ENCODE data around the gene GFPT2.
A peak's percentile ranks its signal among the peaks of the same experiment; 100 is the strongest.

Gene GFPT2

GRCh38 chr5:180360078-180360957 lies 7.2 kb upstream of the GFPT2 start:
- Histone ChIP-seq H3K23ac (ENCODE audit: low read length) (no peak overlapping the region), H2BK120ac (ENCODE audit: low read depth, low read length) (no peak overlapping the region), H3K79me1 (ENCODE audit: low read length) (no peaks in the 10 kb centered on the region), H3K9ac (ENCODE audit: low read length) (no peak overlapping the region), H3K36me3 (ENCODE audit: control insufficient read depth, insufficient read depth, low read length) (no peaks in the 10 kb centered on the region), H3K79me2 (ENCODE audit: control insufficient read depth, insufficient read depth, low read length) (no peaks in the 10 kb centered on the region), H2AK5ac (ENCODE audit: low read length) (no peak overlapping the region), H3K27ac (ENCODE audit: low read depth, low read length) (no peak overlapping the region), H3K4me2 (ENCODE audit: low read length) (no peak overlapping the region), H3K18ac (ENCODE audit: low read length) (no peak overlapping the region), H3K4me1 (ENCODE audit: control insufficient read depth, low read depth, low read length) (no peaks in the 10 kb centered on the region), H3K4ac (ENCODE audit: low read depth, low read length) (no peak overlapping the region), H4K8ac (ENCODE audit: low read depth, low read length) (no peak overlapping the region), H3K27me3 (ENCODE audit: insufficient read depth, low read length, poor library complexity) (no peaks in the 10 kb centered on the region), H3K4me3 (ENCODE audit: low read length) (no peak overlapping the region), H3K56ac (ENCODE audit: low read length) (no peak overlapping the region), H2BK15ac (replicated peaks; ENCODE audit: low read depth) (no peak overlapping the region), H4K5ac (ENCODE audit: low read length) (no peak overlapping the region), H2BK5ac (ENCODE audit: low read length) (no peak overlapping the region)
- DNase-seq: no peak
- WGBS (ENCODE audit: extremely low coverage, insufficient coverage, low lambda C conversion rate): no CpG with 5 or more reads among the region's 24 CpGs

GRCh38 chr5:180358694-180359093 lies 5.6 kb upstream of the GFPT2 start:
- H3K27ac ChIP-seq (ENCODE audit: low read depth, low read length): no peak overlapping the region
- H3K27me3 ChIP-seq (ENCODE audit: insufficient read depth, low read length, poor library complexity): peaks cover 3% of the 10 kb centered on the region
- WGBS (ENCODE audit: extremely low coverage, insufficient coverage, low lambda C conversion rate): no CpG with 5 or more reads among the region's 6 CpGs
- no peak overlapping the region for H2BK120ac ChIP-seq (ENCODE audit: low read depth, low read length)
- H2AK5ac ChIP-seq (ENCODE audit: low read length): no peak overlapping the region
- no peak overlapping the region for H4K8ac ChIP-seq (ENCODE audit: low read depth, low read length)
- H3K18ac ChIP-seq (ENCODE audit: low read length): no peak overlapping the region
- no peak overlapping the region for H3K56ac ChIP-seq (ENCODE audit: low read length)
- no peak overlapping the region for H2BK5ac ChIP-seq (ENCODE audit: low read length)
- H3K4me1 ChIP-seq (ENCODE audit: control insufficient read depth, low read depth, low read length): no peaks in the 10 kb centered on the region
- H2BK15ac ChIP-seq (replicated peaks; ENCODE audit: low read depth): no peak overlapping the region
- no peak overlapping the region for H3K4me3 ChIP-seq (ENCODE audit: low read length)
- H3K9ac ChIP-seq (ENCODE audit: low read length): no peak overlapping the region
- no peak overlapping the region for H3K4ac ChIP-seq (ENCODE audit: low read depth, low read length)
- no peaks in the 10 kb centered on the region for H3K79me2 ChIP-seq (ENCODE audit: control insufficient read depth, insufficient read depth, low read length)
- H3K23ac ChIP-seq (ENCODE audit: low read length): no peak overlapping the region
- no peak overlapping the region for H4K5ac ChIP-seq (ENCODE audit: low read length)
- DNase-seq: no peak
- H3K79me1 ChIP-seq (ENCODE audit: low read length): no peaks in the 10 kb centered on the region
- H3K4me2 ChIP-seq (ENCODE audit: low read length): no peak overlapping the region
- H3K36me3 ChIP-seq (ENCODE audit: control insufficient read depth, insufficient read depth, low read length): no peaks in the 10 kb centered on the region

GRCh38 chr5:180358179-180358578 lies 5.0 kb upstream of the GFPT2 start:
- Histone ChIP-seq H3K27me3 (ENCODE audit: insufficient read depth, low read length, poor library complexity) (peaks cover 3% of the 10 kb centered on the region), H2BK5ac (ENCODE audit: low read length) (no peak overlapping the region), H2BK15ac (replicated peaks; ENCODE audit: low read depth) (no peak overlapping the region), H3K9ac (ENCODE audit: low read length) (no peak overlapping the region), H3K27ac (ENCODE audit: low read depth, low read length) (no peak overlapping the region), H4K8ac (ENCODE audit: low read depth, low read length) (no peak overlapping the region), H3K79me1 (ENCODE audit: low read length) (no peaks in the 10 kb centered on the region), H3K4ac (ENCODE audit: low read depth, low read length) (no peak overlapping the region), H4K5ac (ENCODE audit: low read length) (no peak overlapping the region), H3K4me2 (ENCODE audit: low read length) (no peak overlapping the region), H3K4me3 (ENCODE audit: low read length) (no peak overlapping the region), H3K23ac (ENCODE audit: low read length) (no peak overlapping the region), H3K56ac (ENCODE audit: low read length) (no peak overlapping the region), H2BK120ac (ENCODE audit: low read depth, low read length) (no peak overlapping the region), H3K79me2 (ENCODE audit: control insufficient read depth, insufficient read depth, low read length) (no peaks in the 10 kb centered on the region), H3K4me1 (ENCODE audit: control insufficient read depth, low read depth, low read length) (no peaks in the 10 kb centered on the region), H3K18ac (ENCODE audit: low read length) (no peak overlapping the region), H3K36me3 (ENCODE audit: control insufficient read depth, insufficient read depth, low read length) (no peaks in the 10 kb centered on the region), H2AK5ac (ENCODE audit: low read length) (no peak overlapping the region)
- no peak for DNase-seq
- no CpG with 5 or more reads among the region's 6 CpGs for WGBS (ENCODE audit: extremely low coverage, insufficient coverage, low lambda C conversion rate)

GRCh38 chr5:180354966-180355365 lies 1.8 kb upstream of the GFPT2 start:
- Histone ChIP-seq H2BK120ac (ENCODE audit: low read depth, low read length) (no peak overlapping the region), H3K79me1 (ENCODE audit: low read length) (peaks cover 5% of the 10 kb centered on the region), H2BK5ac (ENCODE audit: low read length) (no peak overlapping the region), H3K56ac (ENCODE audit: low read length) (no peak overlapping the region), H3K9ac (ENCODE audit: low read length) (no peak overlapping the region), H4K8ac (ENCODE audit: low read depth, low read length) (no peak overlapping the region), H2BK15ac (replicated peaks; ENCODE audit: low read depth) (no peak overlapping the region), H3K36me3 (ENCODE audit: control insufficient read depth, insufficient read depth, low read length) (no peaks in the 10 kb centered on the region), H4K5ac (ENCODE audit: low read length) (no peak overlapping the region), H2AK5ac (ENCODE audit: low read length) (no peak overlapping the region), H3K27ac (ENCODE audit: low read depth, low read length) (no peak overlapping the region), H3K4ac (ENCODE audit: low read depth, low read length) (no peak overlapping the region), H3K23ac (ENCODE audit: low read length) (no peak overlapping the region), H3K4me3 (ENCODE audit: low read length) (no peak overlapping the region), H3K79me2 (ENCODE audit: control insufficient read depth, insufficient read depth, low read length) (peaks cover 19% of the 10 kb centered on the region), H3K4me2 (ENCODE audit: low read length) (no peak overlapping the region), H3K4me1 (ENCODE audit: control insufficient read depth, low read depth, low read length) (peaks cover 10% of the 10 kb centered on the region), H3K27me3 (ENCODE audit: insufficient read depth, low read length, poor library complexity) (peaks cover 3% of the 10 kb centered on the region), H3K18ac (ENCODE audit: low read length) (no peak overlapping the region)
- no peak for DNase-seq
- WGBS (ENCODE audit: extremely low coverage, insufficient coverage, low lambda C conversion rate): no CpG with 5 or more reads among the region's 5 CpGs

- Histone ChIP-seq H2BK5ac (ENCODE audit: low read length) (no peak overlapping the region), H3K18ac (ENCODE audit: low read length) (peak overlapping the region; percentile 24), H3K56ac (ENCODE audit: low read length) (peak overlapping the region; percentile 67), H3K4ac (ENCODE audit: low read depth, low read length) (no peak overlapping the region), H3K27me3 (ENCODE audit: insufficient read depth, low read length, poor library complexity) (peaks cover 3% of the 10 kb centered on the region), H3K23ac (ENCODE audit: low read length) (no peak overlapping the region), H4K8ac (ENCODE audit: low read depth, low read length) (no peak overlapping the region), H3K4me2 (ENCODE audit: low read length) (peak overlapping the region; percentile 82), H3K9ac (ENCODE audit: low read length) (peak overlapping the region; percentile 63), H3K4me1 (ENCODE audit: control insufficient read depth, low read depth, low read length) (peaks cover 12% of the 10 kb centered on the region), H2BK120ac (ENCODE audit: low read depth, low read length) (no peak overlapping the region), H3K79me2 (ENCODE audit: control insufficient read depth, insufficient read depth, low read length) (peaks cover 26% of the 10 kb centered on the region), H2AK5ac (ENCODE audit: low read length) (no peak overlapping the region), H3K27ac (ENCODE audit: low read depth, low read length) (no peak overlapping the region), H3K4me3 (ENCODE audit: low read length) (no peak overlapping the region), H3K36me3 (ENCODE audit: control insufficient read depth, insufficient read depth, low read length) (no peaks in the 10 kb centered on the region), H4K5ac (ENCODE audit: low read length) (no peak overlapping the region), H2BK15ac (replicated peaks; ENCODE audit: low read depth) (no peak overlapping the region), H3K79me1 (ENCODE audit: low read length) (peaks cover 7% of the 10 kb centered on the region)
- no CpG with 5 or more reads among the region's 36 CpGs for WGBS (ENCODE audit: extremely low coverage, insufficient coverage, low lambda C conversion rate)
- DNase-seq: no peak
Measured at GRCh38 chr5:180353980-180354452, 880 bp upstream of the GFPT2 start.
